Measurements from ENCODE around the gene UBXN1.

UBXN1 gene

GRCh38 chr11:62678770-62679696, at the start of gene UBXN1:
Gene UBXN1, minus strand, starts transcription at chr11:62679073. Its CDS starts 150 bp downstream, at chr11:62678923.
- DNase-seq (ENCODE audit: low read depth), result peak; percentile 55

- DNase-seq (ENCODE audit: low read depth), result peak; percentile 53
Measured at GRCh38 chr11:62728171-62728988, 49.5 kb upstream of the UBXN1 start, which contains the start of gene TTC9C. Gene TTC9C, plus strand, starts transcription at chr11:62728486. Its CDS starts 363 bp downstream, at chr11:62728849.

GRCh38 chr11:62727872-62728170, 48.9 kb upstream of the UBXN1 start:
- peak; percentile 30 for DNase-seq (ENCODE audit: low read depth)

GRCh38 chr11:62727165-62727871, 48.4 kb upstream of the UBXN1 start, which contains the start of gene HNRNPUL2:
Gene HNRNPUL2, minus strand, starts transcription at chr11:62727457. Its CDS starts 301 bp downstream, at chr11:62727156.
- peak; percentile 94 for DNase-seq (ENCODE audit: low read depth)

- no peak for DNase-seq (ENCODE audit: low read depth)
Measured at GRCh38 chr11:62726915-62727164, 48.0 kb upstream of the UBXN1 start.

- no peak for DNase-seq (ENCODE audit: low read depth)
Measured at GRCh38 chr11:62726156-62726914, 47.5 kb upstream of the UBXN1 start.

- DNase-seq (ENCODE audit: low read depth), result no peak
Measured at GRCh38 chr11:62725646-62726045, 46.8 kb upstream of the UBXN1 start.

GRCh38 chr11:62724171-62724570, 45.3 kb upstream of the UBXN1 start:
- no peak for DNase-seq (ENCODE audit: low read depth)

- DNase-seq (ENCODE audit: low read depth), result no peak
Measured at GRCh38 chr11:62721994-62722393, 43.1 kb upstream of the UBXN1 start.

GRCh38 chr11:62719302-62719978, 40.6 kb upstream of the UBXN1 start:
- DNase-seq (ENCODE audit: low read depth), result no peak

GRCh38 chr11:62716816-62717215, 37.9 kb upstream of the UBXN1 start:
- DNase-seq (ENCODE audit: low read depth), result no peak

- no peak for DNase-seq (ENCODE audit: low read depth)
Measured at GRCh38 chr11:62716206-62716605, 37.3 kb upstream of the UBXN1 start.

GRCh38 chr11:62715150-62716130, 36.6 kb upstream of the UBXN1 start:
- no peak for DNase-seq (ENCODE audit: low read depth)

GRCh38 chr11:62713343-62713742, 34.5 kb upstream of the UBXN1 start:
- DNase-seq (ENCODE audit: low read depth), result no peak

- no peak for DNase-seq (ENCODE audit: low read depth)
Measured at GRCh38 chr11:62712861-62713260, 34.0 kb upstream of the UBXN1 start.

GRCh38 chr11:62712276-62712812, 33.5 kb upstream of the UBXN1 start:
- DNase-seq (ENCODE audit: low read depth), result no peak

- no peak for DNase-seq (ENCODE audit: low read depth)
Measured at GRCh38 chr11:62710001-62710345, 31.1 kb upstream of the UBXN1 start.

- DNase-seq (ENCODE audit: low read depth), result peak; percentile 70
Measured at GRCh38 chr11:62709247-62710000, 30.6 kb upstream of the UBXN1 start.

- no peak for DNase-seq (ENCODE audit: low read depth)
Measured at GRCh38 chr11:62708793-62709192, 29.9 kb upstream of the UBXN1 start.
